ENCODE data around the gene TRIM14.

DNA sequence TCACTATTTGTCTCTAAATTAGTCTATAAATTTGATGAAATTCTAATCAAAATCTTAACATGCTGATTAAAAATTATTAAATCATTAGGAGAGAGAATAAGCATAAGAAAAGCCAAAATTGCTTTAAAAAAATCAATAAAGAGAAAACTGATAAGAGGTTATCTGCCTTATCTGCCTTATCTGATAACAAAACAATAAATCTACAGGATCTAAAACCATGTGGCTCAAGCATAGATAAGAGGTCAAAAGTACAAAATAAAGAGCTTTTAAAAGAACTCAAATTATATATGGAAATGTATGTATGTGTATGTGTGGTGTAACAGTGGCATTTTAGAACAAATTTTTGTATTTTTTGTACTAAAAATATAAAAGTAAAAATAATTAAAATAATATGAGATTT, 18.6 kb downstream of the TRIM14 start:
- TF ChIP-seq, protein P1, sequence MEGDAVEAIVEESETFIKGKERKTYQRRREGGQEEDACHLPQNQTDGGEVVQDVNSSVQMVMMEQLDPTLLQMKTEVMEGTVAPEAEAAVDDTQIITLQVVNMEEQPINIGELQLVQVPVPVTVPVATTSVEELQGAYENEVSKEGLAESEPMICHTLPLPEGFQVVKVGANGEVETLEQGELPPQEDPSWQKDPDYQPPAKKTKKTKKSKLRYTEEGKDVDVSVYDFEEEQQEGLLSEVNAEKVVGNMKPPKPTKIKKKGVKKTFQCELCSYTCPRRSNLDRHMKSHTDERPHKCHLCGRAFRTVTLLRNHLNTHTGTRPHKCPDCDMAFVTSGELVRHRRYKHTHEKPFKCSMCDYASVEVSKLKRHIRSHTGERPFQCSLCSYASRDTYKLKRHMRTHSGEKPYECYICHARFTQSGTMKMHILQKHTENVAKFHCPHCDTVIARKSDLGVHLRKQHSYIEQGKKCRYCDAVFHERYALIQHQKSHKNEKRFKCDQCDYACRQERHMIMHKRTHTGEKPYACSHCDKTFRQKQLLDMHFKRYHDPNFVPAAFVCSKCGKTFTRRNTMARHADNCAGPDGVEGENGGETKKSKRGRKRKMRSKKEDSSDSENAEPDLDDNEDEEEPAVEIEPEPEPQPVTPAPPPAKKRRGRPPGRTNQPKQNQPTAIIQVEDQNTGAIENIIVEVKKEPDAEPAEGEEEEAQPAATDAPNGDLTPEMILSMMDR (IDR thresholded peaks at IDR 0.05; ENCODE audit: insufficient read depth, low read length, poor library complexity, severe bottlenecking) = no peak
- TF ChIP-seq EZH2phosphoT487 (conservative IDR thresholded peaks at IDR 0.05; ENCODE audit: low read length) = no peak

All from SU-DHL-6 (cell line).